Stimulated activated CD8-positive, alpha-beta memory T cell treated with anti-CD3 and anti-CD28 coated beads, Interleukin-4, amount 100 ng/mL, for 48 hours (primary cell): ENCODE data around the gene IL10RA.
"Not testable (repeated sequence)": the region's sequence is repeated elsewhere in the genome, so short reads cannot be mapped to it uniquely, and the experiment has no call there.

Source experiments
- DNase-seq: peaks from one replicate; pipeline ENCODE4 v3.0.0-alpha.2; 2020

The IL10RA gene

DNA sequence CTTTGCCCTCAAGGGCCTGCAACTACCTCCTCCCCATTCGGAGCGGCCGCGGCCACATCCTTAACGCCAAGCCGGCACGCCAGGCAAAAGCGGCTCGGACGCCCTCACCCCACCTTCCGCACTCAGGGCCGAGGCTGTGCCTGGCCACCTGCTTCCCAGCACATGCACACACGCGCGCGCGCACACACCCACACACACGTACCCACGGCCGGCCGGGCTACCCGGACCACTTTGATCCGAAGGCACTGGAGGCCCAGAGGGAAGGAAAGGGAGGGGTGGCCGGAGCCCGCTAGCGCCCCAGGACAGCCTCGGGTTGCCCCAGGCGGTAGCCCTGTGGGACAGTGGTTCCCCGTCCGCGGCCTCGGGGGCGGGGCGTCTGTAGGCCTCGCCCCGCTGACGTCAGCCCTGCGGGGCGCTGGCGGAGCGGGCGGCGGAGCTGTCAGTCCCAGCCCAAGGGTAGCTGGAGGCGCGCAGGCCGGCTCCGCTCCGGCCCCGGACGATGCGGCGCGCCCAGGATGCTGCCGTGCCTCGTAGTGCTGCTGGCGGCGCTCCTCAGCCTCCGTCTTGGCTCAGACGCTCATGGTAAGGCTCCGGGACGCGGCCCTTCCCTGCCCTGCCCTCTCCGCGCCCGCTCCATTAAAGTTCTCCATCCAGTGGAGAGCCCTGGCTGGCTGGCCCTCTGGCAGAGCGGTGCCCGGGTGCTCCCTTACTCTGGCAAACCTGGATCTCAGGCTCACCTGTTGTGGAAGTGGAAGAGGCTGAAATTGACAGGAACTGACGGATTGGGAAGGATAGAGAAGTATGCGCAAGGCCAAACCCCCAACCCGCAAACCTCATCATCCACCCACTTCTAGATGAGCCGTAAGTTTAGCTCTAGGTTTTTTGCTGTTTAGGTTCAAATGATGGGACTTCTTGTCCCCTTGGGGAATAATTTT is at the start of gene IL10RA:
IL10RA (plus strand) TSS at position 442 of the 935 bp plus-strand sequence; CDS start at position 516, 74 bp downstream.
- DNase-seq: peak; percentile 91

DNA sequence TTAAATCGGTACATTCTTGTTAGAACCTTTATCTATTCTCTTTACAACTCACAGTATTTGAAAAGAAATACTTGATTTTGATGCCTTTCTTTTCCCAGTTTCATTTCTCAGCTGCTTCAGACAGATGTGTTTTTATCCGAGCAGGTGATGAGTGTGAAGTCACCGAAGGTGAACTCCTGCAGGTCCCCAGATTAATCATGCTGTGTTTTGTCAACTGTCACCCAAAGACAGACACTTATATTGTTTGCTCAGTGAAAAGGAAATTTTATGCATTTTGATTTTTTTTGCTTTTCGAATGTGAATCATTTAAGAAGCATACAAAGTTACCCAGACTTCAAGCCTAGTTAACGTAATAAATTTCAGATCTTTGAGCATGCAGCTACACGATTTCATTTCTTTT is 49.2 kb upstream of the IL10RA start:
- DNase-seq: peak; percentile 14

DNA sequence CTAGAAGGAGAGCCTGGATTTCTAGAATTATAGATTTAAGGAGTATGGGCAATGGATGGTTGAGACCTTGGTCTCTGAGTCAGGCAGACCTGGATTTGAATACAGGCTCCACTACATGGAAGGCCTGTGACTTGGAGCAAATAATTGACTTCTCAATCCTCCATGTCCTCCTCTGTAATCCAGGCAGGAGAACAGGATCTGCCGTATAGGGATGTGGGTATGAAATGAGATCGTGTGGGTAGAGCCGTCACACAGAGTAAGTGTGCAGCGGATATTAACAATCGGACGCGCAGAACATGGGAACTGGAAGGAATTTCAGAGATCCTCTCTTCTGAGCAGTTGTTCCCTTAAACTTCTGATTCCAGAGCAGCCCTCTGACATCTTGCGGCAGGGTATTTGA is 45.5 kb upstream of the IL10RA start:
- peak; percentile 17 for DNase-seq

DNA sequence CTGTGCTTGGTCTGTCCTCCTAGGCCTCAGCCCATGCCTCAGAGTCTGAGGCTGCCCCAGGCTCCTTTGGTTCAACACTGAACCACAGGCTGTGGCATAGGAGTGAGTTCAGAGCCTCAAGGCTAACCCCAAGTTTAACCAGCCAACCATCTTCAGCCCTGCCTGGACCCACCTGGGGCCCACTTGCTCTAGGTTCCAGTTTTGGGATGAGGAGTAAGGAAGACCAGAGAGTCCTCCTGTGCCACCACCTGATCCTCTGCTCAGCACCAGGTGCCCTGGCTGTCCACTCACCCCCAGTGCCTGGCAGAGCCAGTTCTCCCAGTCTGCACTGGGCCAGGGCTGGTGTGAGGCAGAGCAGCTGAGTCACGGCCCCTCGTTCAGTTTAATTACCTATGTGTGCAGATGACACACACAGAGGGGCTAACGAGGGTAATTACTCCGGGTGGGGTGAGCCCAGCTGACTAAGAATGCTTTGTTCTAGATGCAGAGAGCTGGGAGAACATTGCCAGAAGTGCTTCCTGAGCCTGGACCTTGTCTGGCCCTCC is 45.0 kb upstream of the IL10RA start:
- peak; percentile 26 for DNase-seq

DNA sequence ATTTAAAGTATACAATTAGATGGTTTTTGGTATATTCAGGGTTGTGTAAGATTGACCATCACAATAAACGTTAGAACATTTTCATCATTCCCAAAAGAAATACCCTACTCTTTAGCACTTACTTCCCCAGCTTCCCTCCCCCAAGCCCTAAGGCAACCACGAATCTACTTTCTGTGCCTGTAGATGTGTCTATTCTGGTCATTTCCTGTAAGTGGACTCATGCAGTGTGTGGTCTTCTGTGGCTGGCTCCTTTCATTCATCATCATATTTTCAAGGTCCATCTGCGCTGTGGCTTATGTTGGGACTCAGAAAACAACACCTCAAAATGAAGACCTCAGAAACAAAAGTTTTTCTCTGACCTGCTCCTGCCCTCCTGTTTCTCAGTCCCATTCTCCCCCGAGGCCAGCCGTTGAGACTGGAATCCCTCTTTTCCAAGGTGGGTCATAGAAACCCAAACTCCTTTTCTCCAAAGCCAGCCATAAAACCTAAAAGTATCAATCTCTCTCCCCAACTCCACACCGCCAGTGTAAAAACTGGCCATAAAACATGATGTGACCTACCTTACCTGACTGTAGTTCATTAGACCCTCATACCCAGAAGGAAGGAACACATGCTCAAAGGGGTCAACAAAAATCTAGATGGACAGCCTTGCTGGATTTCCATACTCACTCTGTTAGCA is 44.1 kb upstream of the IL10RA start:
- no peak for DNase-seq

DNA sequence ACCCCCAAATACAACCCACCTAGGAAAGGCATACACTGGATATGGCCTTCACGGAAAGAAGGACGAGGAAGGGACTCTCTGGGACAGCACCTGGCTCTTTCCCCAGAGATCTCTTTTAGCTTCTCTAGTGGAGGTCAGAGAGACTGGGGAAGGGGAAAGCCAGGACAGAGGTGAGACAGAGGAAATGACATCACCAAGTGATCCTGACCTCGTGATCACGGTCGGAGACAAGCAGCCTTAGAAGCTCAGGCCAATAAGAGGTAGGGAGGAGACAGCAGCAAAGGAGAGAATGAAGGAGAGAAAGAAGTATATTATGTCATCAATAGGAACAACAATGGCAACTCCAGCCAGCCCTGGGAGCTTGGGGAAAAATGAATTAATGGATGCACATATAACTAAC is 41.6 kb upstream of the IL10RA start:
- peak; percentile 28 for DNase-seq

DNA sequence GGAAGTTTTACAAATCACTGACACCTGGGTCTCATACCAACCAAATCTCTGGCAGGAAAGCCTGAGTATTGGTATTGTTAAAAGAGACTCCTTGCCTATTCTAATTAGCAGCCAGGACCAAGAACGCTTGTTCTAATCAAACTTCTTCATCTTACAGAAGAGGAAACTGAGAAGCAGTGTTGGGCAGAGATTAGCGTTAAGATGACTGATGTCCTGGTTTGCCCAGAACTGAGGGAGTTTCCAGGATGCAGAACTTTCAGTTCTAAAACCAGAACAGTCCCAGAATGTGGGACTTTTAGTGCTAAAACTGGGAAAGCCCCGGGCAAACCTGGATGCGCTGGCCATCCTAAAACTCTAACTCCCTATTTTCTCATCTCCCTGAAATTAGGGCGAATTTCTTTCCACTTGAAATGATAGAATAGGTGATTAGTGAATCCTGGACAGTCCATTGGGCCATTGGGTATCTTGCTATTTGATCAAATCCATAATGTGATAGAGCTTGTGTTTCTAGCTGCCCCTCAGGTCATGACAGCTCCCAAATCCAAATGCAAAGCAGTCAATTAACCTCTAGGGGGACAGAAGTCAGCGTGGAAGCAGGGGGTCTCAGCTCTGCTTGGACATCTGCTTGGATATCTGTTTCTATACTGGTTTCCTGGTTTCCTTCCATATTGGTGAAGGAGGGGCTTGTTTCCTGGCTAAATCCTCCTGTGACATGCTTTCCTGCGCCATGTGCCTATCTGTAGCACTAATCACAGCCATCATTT is 41.0 kb upstream of the IL10RA start:
- peak; percentile 23 for DNase-seq

DNA sequence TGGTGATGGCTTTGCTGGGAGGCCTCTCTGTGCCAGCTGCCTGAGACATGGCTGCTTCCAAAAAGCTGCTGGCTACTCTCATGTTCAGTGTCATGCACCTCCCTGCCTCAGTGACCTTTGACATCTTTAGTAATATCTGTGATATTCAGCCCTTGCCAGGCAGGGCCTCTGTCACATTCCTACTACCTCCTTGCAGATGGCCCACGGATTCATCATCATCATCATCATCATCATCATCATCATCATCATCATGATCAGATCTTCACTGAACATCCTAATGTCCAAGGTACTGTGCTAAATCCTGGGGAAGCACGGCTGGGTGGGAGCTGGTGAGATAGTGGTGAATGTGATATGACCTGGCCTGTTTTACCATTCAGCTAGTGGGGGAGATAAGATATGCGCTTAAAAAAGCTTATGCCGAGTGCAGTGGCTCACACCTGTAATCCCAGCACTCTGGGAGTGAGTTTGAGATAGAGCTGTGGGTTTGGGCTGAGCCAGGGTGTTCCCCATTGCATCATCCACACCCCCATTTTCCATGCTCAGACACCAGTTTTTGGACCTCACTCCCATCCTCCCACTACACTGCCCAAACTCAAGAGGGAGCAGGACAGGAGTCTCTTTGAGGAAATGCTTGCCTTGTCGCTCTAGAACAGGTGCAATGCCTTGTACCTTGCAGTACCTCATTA is 39.9 kb upstream of the IL10RA start:
- peak; percentile 50 for DNase-seq

DNA sequence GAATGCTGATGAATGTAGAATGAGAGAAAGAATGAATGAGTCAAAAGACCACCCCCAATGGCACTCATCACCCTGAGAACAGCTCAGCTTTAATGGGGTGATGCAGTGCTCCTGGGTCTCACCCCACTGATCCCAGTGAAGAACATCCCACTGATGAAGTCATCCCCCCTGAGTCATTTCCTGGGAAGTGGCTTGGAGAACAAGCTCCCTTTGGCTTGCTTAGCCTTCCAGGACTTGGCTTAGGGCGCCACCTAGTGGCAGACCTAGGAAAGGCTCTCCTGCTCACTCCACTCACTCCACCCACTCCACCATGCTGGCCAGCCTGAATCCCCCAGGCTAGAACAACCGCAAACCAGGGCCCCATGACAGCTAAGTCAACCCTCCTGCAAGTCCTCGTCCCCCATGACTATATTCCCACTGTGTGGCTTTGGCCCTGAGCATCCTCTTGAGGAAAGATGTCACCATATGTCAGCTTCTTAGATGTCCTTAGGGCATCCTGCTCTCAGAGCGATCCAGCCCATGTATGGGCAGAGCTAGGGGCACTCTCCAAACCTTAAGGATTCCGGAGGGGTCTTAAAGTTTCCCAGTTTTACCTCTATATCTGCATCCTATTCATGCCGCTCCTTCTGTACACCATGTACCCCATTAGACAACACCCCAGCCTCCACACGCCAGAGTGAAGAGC is 39.2 kb upstream of the IL10RA start:
- peak; percentile 96 for DNase-seq

DNA sequence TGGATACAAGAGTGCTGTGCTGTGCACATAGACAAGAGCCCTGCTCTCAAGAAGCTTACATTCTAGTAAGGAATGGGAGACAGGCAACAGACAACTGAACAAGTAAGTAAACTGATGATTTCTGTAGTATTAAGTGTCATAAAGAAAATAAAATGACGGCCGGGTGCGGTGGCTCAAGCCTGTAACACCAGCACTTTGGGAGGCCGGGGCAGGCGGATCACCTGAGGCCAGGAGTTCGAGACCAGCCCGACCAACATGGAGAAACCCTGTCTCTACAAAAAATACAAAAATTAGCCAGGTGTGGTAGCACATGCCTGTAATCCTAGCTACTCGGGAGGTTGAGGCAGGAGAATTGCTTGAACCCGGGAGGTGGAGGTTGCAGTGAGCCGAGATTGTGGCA is 38.4 kb upstream of the IL10RA start:
- DNase-seq: not testable (repeated sequence)

DNA sequence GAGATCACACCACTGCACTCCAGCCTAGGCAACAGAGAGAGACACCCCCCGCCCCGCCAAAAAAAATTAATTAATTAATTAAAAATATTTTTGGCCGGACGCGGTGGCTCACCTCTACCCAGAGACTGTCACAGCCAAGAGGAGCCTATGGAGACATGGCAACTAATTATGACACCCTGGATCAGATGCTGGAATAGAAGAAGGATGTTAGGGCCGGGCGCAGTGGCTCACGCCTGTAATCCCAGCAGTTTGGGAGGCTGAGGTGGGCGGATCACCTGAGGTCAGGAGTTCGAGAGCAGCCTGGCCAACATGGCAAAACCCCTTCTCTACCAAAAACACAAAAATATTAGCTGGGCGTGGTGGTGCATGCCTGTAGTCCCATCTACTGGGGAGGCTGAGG is 37.7 kb upstream of the IL10RA start:
- DNase-seq: not testable (repeated sequence)

DNA sequence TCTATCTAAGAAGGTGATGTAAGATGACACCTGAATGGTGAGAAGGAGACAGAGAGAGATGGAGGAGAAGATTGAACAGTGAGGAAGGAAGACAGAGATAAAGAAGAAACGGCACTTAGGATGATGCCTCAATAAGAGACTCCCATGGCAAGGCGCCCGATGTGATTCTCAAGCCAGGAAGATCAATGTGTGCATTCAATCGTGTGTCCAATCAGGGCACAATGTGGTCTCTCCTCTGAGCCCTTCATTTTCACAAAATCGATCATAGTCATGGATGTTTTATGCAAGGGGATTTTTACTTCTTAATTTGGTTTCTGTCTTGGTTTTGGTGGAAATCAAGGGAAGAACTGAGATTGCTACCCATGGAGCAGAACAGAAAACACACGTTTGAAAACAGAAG is 37.1 kb upstream of the IL10RA start:
- peak; percentile 31 for DNase-seq

DNA sequence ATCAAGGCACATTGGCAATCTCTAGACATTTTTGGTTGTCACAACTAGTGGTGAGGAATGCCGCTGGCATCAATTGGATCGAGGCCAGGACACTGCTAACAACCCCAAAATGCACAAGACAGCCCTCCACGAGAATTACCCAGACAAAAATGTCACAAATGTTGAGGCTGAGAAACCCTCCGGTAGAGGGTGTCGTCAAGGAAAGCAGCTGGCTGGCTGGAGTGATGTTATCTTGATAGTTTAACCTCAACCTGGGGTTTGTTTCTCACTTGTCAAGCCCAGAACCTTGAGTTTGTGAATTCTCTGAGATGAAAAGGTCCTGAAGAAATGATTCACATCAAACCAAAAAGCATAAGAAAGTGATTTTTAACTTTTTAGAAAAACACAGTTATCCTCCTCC is 35.9 kb upstream of the IL10RA start:
- DNase-seq: peak; percentile 66

DNA sequence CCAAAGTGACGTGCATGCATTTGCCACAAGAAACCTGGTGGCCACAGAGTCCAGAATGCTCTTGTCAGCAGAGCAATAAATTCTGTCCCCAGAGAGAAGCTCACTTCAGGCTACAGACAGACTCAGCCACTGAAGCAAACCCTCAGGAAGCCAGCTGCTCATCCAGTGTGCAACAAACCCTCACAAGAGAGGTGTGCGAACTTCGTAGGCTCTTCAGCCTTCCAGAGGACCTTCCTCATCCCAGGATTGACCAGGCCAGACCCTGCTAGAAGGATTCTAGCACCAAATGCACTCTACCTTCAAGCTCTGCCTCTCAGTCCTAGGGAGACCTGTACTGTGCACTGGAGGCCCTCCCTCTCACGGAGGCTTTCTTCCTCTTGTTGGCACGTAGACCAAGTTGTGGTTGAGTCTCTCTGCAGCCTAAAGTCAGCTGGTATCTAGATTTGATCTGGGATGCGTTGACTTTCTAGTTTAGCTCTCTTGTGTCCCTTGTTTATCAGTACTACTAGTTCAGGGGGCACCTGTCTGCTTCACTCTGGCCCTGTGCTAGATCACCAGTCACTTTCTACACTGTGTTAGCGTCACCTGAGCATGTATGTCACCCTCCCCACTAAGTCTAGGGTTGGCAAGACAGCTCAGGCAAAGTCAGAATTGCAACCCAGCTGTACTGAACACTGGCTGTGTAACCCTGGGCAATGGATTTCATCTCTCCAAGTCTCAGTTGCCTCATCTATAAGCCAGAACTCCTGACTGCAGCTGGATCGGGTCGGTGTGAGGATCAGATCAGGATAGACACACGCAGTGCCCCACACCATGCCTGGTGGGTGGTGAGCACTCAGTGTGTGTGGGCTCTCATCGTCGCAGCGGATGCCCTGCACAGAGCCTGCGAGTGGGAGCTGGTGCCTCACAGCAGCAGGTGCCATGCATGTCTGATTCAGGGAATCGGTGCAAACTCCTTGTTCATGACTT is 34.9 kb upstream of the IL10RA start:
- peak; percentile 58 for DNase-seq

DNA sequence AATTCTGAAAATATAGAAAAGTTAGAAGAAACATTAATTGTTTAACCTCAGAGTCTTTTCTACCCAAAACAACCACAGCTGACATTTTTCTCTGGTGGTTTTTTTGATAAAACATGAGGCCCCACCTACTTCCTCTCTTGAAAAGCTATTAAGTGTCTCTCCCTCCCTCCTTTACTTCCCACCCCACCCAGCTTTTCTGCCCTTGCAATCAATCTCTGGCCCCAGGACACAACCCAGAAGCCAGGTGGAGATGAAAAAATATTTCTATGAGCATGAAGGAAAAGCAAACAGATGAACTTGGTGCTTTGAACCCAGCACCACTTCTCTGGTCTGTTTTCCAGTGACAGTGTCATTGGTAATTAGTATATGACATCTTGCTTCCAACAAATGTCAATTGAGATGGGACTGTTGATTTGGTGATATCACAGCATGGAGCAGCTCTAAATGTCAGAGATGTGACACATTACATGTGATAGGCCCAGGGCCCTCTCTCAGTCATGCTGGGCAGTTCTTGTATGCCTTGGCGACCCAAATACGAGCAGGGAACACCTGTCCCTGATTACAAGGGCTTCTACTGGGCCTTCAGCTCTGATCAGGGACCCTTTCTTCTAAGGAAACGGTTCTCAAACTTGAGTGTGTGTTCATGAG is 33.0 kb upstream of the IL10RA start:
- DNase-seq: peak; percentile 37

DNA sequence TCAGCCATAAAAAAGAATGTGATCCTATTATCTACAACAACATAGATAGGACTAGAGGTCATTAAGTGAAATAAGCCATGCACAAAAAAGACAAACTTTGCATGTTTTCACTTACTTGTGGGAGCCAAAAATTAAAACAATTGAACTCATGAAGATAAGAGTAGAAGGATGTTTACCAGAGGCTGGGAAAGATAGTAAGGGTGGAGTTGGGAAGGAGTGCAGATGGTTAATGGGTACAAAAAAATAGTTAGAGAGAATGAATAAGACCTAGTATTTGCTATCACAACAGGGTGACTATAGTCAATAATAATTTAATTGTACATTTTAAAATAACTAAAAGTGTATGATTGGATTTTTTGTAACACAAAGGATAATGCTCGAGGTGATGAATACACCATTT is 27.2 kb upstream of the IL10RA start:
- no peak for DNase-seq

DNA sequence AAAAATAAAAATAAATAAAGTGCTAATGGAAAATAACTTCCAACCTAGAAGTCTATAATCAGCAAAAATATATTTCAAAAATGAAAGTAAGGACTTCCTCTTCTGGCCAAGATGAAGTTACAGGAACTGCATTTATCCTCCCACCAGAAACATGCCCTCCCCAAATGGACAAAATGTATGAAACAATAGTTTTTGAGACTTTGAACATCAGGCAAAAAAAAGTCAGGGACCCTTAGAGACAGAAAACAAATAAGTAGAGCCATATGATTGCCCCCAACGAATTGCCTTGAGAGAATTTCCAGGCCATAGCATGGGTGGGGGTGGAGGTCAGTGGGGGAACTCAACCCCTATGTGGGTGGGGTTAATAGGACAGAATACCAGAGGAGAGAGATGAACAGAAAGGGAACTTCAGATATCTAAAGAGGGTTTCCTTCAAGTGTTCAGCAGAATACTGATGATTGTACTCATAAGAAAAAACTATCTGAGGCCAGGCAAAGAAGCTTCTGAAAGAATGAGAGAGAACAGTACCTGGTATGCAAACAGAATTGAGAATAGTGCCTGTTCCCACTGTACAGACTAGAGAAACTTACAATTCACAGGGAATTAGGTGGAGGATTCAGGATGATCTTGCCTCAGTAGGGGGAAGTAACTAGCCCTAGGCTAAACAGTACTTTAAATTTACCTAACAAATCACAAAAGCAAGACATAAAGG is 26.6 kb upstream of the IL10RA start:
- DNase-seq: peak; percentile 12

DNA sequence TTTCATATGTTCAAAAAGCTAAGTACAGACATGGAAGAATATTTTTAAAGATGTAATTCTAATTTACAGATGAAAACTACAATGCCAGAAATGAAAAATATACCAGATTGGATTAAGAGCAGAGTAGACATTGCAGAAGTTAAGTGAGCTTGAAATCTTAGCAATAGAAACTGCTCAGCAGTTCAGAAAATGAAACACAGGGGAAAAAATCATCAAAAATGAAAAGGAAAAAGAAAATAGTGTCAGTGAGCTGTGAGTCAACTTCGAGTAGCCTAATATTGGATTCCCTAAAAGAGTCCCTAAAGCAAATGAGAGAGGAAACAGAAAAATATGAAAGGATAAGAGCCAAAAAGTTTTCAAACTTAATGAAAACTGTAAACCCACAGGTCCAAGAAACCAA is 25.8 kb upstream of the IL10RA start:
- DNase-seq: no peak

DNA sequence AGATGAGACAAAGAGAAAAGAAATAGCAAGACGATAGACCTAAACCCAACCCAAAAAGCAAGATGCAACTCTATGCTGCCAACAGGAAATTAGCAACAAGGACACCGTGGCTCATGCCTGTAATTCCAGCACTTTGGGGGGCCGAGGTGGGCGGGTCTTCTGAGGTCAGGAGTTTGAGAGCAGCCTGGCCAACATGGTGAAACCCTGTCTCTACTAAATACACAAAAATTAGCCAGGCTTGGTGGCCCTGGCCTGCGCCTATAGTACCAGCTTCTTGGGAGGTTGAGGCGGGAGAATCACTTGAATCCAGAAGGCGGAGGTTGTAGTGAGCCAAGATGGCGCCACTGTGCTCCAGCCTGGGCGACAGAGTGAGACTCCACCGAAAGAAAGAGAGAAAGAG is 24.3 kb upstream of the IL10RA start:
- peak; percentile 10 for DNase-seq
